Common myeloid progenitor, CD34-positive (primary cell): ENCODE results near the gene KRTAP20-3. TPM values are rescaled to one million over a fixed set of nuclear protein-coding genes. Genes with fewer than 3 reads are reported as not detected.

Source experiments
- CTCF ChIA-PET: fragments of 350-600 bp; sonication (Branson Sonifier 250); formaldehyde crosslinking; loops from one replicate; lab custom pipeline; 2021; ENCODE audit warnings: antibody characterized with exemption; lab: Charles Lee
- POLR2A ChIA-PET: fragments of 350-600 bp; sonication (Branson Sonifier 250); formaldehyde crosslinking; loops from one replicate; lab custom pipeline; 2021; ENCODE audit warnings: antibody characterized with exemption; lab: Charles Lee
- DNase-seq, 3 donors: peaks; one replicate each; pipeline versions ENCODE4 v3.0.0 to v3.0.0-alpha.2; 2013
- H3K27ac ChIP-seq, 2 experiments: 1 replicate in 1 of 2; 2 replicates in 1 of 2; pipeline ENCODE4 v1.7.0; 2013; ENCODE audit warnings: inconsistent platforms in 2 of 2, low read length in 2 of 2, mild to moderate bottlenecking in 2 of 2, low read depth in 1 of 2, moderate library complexity in 1 of 2; ENCODE audit not compliant: severe bottlenecking in 2 of 2, insufficient read depth in 1 of 2, poor library complexity in 1 of 2
- H3K27me3 ChIP-seq, 5 experiments: replicated peaks in 2 of 5; 1 replicate in 3 of 5; 2 replicates in 2 of 5; pipeline versions ENCODE4 v1.6.1 to v1.7.0; 2013; ENCODE audit warnings: low read length in 4 of 5, mild to moderate bottlenecking in 2 of 5, moderate library complexity in 2 of 5, inconsistent platforms in 1 of 5; ENCODE audit not compliant: insufficient read depth in 5 of 5, control insufficient read depth in 4 of 5
- H3K36me3 ChIP-seq, 4 experiments: 1 replicate in 2 of 4; 2 replicates in 2 of 4; pipeline versions ENCODE4 v1.6.1 to v1.7.0; 2013; ENCODE audit warnings: low read length in 3 of 4, control low read depth in 1 of 4, mild to moderate bottlenecking in 1 of 4; ENCODE audit not compliant: control insufficient read depth in 4 of 4, insufficient read depth in 4 of 4
- H3K4me1 ChIP-seq, 4 experiments: 1 replicate in 3 of 4; 2 replicates in 1 of 4; pipeline versions ENCODE4 v1.6.1 to v1.7.1; 2013; ENCODE audit warnings: low read length in 3 of 4, mild to moderate bottlenecking in 3 of 4, control low read depth in 1 of 4, inconsistent platforms in 1 of 4, moderate library complexity in 1 of 4; ENCODE audit not compliant: control insufficient read depth in 4 of 4, insufficient read depth in 4 of 4; ENCODE audit errors: control extremely low read depth in 1 of 4
- H3K4me3 ChIP-seq, 7 experiments: 1 replicate in 4 of 7; 2 replicates in 3 of 7; pipeline versions ENCODE4 v1.5.1 to v1.7.0; 2013; ENCODE audit warnings: mild to moderate bottlenecking in 7 of 7, low read length in 6 of 7, moderate library complexity in 6 of 7, inconsistent platforms in 2 of 7, low read depth in 2 of 7, control low read depth in 1 of 7; ENCODE audit not compliant: insufficient read depth in 4 of 7, control insufficient read depth in 1 of 7; ENCODE audit errors: extremely low read depth in 1 of 7
- H3K9me3 ChIP-seq, 5 experiments: 1 replicate in 4 of 5; 2 replicates in 1 of 5; pipeline versions ENCODE4 v1.6.1 to v1.7.1; 2013; ENCODE audit warnings: low read length in 4 of 5, mild to moderate bottlenecking in 2 of 5, inconsistent platforms in 1 of 5, low read depth in 1 of 5, moderate library complexity in 1 of 5; ENCODE audit not compliant: control insufficient read depth in 4 of 5, insufficient read depth in 2 of 5; ENCODE audit errors: control extremely low read depth in 1 of 5
- WGBS: methylation state at CpG from one replicate; pipeline ENCODE4 v1.1.5; 2013; ENCODE audit not compliant: insufficient coverage; 5-methylcytosine and 5-hydroxymethylcytosine counted together
- polyA plus RNA-seq: library from polyadenylated mRNA; unstranded; fragments of 120-200 nt; gene quantifications from one replicate; pipeline ENCODE4 v1.2.1, GENCODE V29; 2013

The KRTAP20-3 gene
- polyA plus RNA-seq: not detected

GRCh38 chr21:30642564-30642963 is at the start of gene KRTAP20-3:
TSS of gene KRTAP20-3 (plus strand) at chr21:30642864.
- 100% methylated on average over 1 of the region's 2 CpGs for WGBS
- peaks cover 0 to 3% (median 0%) of the 10 kb centered on the region in 5 experiments for H3K9me3 ChIP-seq
- ChIA-PET CTCF (no interaction called here), POLR2A (no interaction called here)
- H3K4me1 ChIP-seq: no peaks in the 10 kb centered on the region
- no peaks in the 10 kb centered on the region for H3K36me3 ChIP-seq
- H3K27ac ChIP-seq: no peak within 1 kb of the TSS
- DNase-seq: no peak
- H3K27me3 ChIP-seq: no peaks in the 10 kb centered on the region
- no peak within 1 kb of the TSS for H3K4me3 ChIP-seq

GRCh38 chr21:30598802-30599201 is 43.9 kb upstream of the KRTAP20-3 start, which contains the start of gene KRTAP6-2:
TSS of gene KRTAP6-2 (minus strand) at chr21:30598902. CDS start at chr21:30598874, 28 bp downstream.
- H3K36me3 ChIP-seq: no peaks in the 10 kb centered on the region
- no peak for DNase-seq
- ChIA-PET POLR2A (no interaction called here), CTCF (no interaction called here)
- H3K27me3 ChIP-seq: no peaks in the 10 kb centered on the region
- no peaks in the 10 kb centered on the region for H3K9me3 ChIP-seq
- no peak within 1 kb of the TSS for H3K27ac ChIP-seq
- no peak within 1 kb of the TSS for H3K4me3 ChIP-seq
- no peaks in the 10 kb centered on the region for H3K4me1 ChIP-seq
- WGBS: 91% methylated on average over 6 of the region's 6 CpGs

- DNase-seq: no peak
- no peaks in the 10 kb centered on the region for H3K4me1 ChIP-seq
- no peaks in the 10 kb centered on the region for H3K9me3 ChIP-seq
- H3K27ac ChIP-seq: no peak within 1 kb of the TSS
- ChIA-PET POLR2A (no interaction called here), CTCF (no interaction called here)
- H3K27me3 ChIP-seq: no peaks in the 10 kb centered on the region
- H3K36me3 ChIP-seq: no peaks in the 10 kb centered on the region
- no peak within 1 kb of the TSS for H3K4me3 ChIP-seq
- no CpG with 5 or more reads among the region's 1 CpG for WGBS
Observed at GRCh38 chr21:30600787-30601186, 41.9 kb upstream of the KRTAP20-3 start, which contains the start of gene KRTAP22-1. TSS of gene KRTAP22-1 (plus strand) at chr21:30601087.

- POLR2A ChIA-PET: no interaction called here
- 89% methylated on average over 2 of the region's 2 CpGs for WGBS
Observed at GRCh38 chr21:30605968-30606367, 36.7 kb upstream of the KRTAP20-3 start.

GRCh38 chr21:30612132-30612531 is 30.5 kb upstream of the KRTAP20-3 start:
- POLR2A ChIA-PET: no interaction called here
- no peaks in the 10 kb centered on the region for H3K36me3 ChIP-seq
- WGBS: 100% methylated on average over 1 of the region's 2 CpGs

More at GRCh38 chr21:30605968-30606367, 36.7 kb upstream of the KRTAP20-3 start:
- Histone ChIP-seq H3K4me3 (no peak overlapping the region), H3K27ac (no peak overlapping the region), H3K36me3 (no peaks in the 10 kb centered on the region), H3K27me3 (no peaks in the 10 kb centered on the region), H3K9me3 (no peaks in the 10 kb centered on the region), H3K4me1 (no peaks in the 10 kb centered on the region)
- CTCF ChIA-PET: no interaction called here
- no peak for DNase-seq

GRCh38 chr21:30613836-30614235 is 28.8 kb upstream of the KRTAP20-3 start, which contains the start of gene KRTAP6-1:
TSS of gene KRTAP6-1 (minus strand) at chr21:30613930. CDS start at chr21:30613904, 26 bp downstream.
- no peak within 1 kb of the TSS for H3K27ac ChIP-seq
- no peaks in the 10 kb centered on the region for H3K27me3 ChIP-seq
- DNase-seq: no peak
- H3K36me3 ChIP-seq: no peaks in the 10 kb centered on the region
- WGBS: 80% methylated on average over 1 of the region's 2 CpGs
- no peaks in the 10 kb centered on the region for H3K9me3 ChIP-seq
- no peaks in the 10 kb centered on the region for H3K4me1 ChIP-seq
- CTCF ChIA-PET: no interaction called here
- no peak within 1 kb of the TSS for H3K4me3 ChIP-seq
- POLR2A ChIA-PET: interaction anchor here (0.6 kb wide), 1 partner anchor 165 kb away, joined by 5 read pairs; no protein-coding TSS in a partner anchor

More at GRCh38 chr21:30612132-30612531, 30.5 kb upstream of the KRTAP20-3 start:
- no peaks in the 10 kb centered on the region for H3K27me3 ChIP-seq
- H3K4me3 ChIP-seq: no peak overlapping the region
- no peak for DNase-seq
- H3K9me3 ChIP-seq: no peaks in the 10 kb centered on the region
- CTCF ChIA-PET: no interaction called here
- no peaks in the 10 kb centered on the region for H3K4me1 ChIP-seq
- no peak overlapping the region for H3K27ac ChIP-seq

- Histone ChIP-seq H3K27ac (no peak overlapping the region), H3K9me3 (no peaks in the 10 kb centered on the region), H3K4me3 (no peak overlapping the region), H3K4me1 (no peaks in the 10 kb centered on the region), H3K36me3 (no peaks in the 10 kb centered on the region), H3K27me3 (no peaks in the 10 kb centered on the region)
- no peak for DNase-seq
- ChIA-PET POLR2A (no interaction called here), CTCF (no interaction called here)
Observed at GRCh38 chr21:30615199-30615598, 27.5 kb upstream of the KRTAP20-3 start.
